ENCODE results near the gene MANBA.
"Not testable (repeated sequence)": the region's sequence is repeated elsewhere in the genome, so short reads cannot be mapped to it uniquely, and the experiment has no call there.

Gene MANBA

DNA sequence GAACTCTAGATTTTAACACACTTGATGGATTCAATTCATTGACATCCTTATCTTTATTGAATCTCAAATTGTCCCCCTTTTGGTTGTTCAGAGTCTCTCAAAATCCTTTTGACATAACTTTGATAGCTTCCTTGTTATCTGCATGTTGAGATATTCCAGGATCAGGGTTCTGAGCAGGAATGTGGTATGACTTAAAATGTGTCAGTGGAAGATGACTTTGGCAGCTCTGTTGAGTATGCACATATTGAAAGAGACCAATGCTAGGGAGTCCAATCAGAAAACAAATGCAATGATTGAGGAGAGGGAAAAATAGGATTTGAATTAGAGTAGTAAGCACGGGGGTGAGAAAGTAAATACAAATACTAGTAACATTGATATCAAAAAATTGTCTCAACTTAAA, 93.8 kb downstream of the MANBA start:
- no peak for DNase-seq

- no peak for DNase-seq
Observed at GRCh38 chr4:102665527-102665926, 95.2 kb downstream of the MANBA start.

DNA sequence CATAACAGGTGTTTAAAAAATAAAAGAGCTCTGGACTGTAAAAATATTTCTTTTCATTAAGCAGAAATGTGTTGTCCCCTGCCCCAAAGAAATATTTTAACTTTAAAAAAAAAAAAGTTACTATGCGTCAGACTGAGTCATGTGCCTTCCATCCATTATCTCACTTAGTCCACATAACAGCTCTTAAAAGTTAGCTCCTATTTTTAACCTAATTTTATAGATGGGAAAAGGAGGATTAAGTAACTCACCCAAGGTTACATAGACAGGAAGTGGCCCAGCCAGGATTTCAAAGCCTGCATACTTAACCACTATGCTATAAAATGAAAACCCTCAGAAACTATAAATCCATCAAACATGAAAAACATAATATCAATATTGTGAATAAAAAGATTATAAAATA, 97.7 kb downstream of the MANBA start:
- no peak for DNase-seq

- no peak for DNase-seq
Observed at GRCh38 chr4:102657206-102657605, 103.6 kb downstream of the MANBA start.

DNA sequence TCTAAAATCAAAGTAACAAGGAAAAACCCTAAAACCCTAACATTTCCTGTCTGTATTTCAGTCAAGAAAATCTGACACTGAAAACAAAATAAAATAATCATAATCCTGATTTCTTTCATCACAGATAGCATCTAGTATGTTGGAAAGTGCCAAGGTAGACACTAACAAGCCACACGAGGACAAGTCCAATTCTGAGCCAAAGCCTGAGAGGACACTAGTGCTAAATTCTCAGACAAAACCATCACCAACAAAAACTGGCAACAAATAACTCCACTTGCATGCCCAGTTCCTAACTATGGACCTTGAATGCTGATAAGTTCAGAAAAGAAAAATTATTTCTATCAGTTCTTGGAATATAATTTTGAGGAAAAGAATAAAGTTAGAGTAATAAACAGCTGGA, 113.7 kb downstream of the MANBA start:
- no peak for DNase-seq

DNA sequence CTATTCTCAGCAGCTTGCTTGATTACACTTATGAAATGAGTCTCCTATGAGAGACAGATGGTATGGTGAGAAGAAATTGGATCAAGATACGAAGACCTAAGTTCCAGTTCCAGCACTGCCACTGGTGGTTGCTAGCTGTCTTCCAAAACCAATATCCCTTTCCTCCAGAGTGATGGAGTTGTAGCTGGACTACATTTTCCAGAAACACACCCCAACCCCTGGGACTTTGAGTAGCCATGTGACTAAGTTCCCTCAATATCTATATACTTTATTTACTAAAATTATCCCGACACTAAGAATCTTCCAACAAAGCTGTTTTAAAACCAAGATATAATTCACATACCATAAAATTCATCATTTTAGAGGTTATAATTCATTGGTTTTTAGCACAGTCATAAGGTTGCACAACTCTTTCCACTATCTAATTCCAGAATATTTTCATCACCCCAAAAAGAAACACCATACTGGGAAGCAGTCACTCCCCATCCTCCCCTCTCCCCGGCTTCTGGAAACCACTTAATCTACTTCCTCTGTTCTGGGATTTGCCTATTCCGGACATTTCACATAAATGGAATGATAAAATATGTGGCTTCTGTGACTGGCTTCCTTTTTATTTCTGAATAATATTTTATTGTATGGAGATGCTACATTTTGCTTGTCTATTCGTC, 118.0 kb downstream of the MANBA start:
- no peak for DNase-seq

DNA sequence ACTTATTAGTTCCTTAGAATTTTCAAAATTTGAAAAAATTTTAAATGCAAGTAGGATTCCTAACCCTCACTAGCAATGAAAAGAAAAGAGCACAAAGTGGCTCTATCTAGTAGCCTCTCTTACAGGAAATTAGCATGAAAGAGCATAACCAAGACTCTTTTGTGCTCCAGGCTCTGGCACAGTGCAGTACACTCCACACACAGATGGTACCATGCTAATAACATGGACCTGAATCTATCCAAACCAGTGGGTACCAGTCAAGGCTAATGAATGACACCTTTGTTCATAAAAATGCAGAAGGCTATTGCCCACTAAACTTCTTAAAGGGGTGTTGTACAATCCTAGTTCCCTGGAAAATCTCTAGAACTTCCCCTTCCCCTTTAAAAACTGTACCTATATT, 119.0 kb downstream of the MANBA start:
- DNase-seq = no peak

- no peak for DNase-seq
Observed at GRCh38 chr4:102640669-102641068, 120.1 kb downstream of the MANBA start.

DNA sequence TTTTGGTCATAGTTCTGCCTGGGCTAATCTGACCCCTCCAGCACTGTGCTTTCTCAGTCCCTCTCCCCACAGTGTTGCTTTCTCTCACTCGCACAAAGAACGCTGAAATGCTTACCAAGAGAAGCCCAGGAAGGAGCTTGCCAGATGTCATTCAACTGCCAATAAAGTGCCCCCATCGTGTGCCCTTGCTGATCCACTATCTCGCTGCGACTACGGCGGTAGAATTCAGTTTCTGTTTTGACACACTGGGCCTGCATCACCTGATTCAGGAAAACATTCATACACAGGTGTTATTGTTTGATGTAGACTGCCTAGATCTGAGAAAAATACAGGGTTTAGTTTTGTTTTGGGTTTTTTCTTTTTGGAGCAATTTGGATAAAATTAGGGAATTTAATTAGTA, 121.2 kb downstream of the MANBA start:
- no peak for DNase-seq

DNA sequence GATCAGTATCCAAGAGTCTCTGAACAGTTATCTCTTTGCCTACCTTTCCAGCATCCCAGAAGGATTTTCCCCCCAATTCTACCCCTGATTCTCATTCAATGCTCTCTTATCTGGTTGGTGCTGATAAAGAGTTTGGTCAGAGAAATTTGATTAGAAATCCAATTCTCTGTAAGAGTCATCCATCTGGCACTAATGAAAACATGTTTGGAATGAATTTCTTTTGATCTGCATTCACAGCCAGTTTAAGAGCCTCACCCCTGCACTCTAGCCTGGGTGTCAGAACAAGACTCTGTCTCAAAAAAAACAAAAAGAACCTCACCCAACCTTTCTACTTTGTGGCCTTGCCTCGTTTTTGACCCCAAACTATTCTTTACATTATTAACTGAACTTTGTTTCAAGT, 122.1 kb downstream of the MANBA start:
- DNase-seq = no peak

GRCh38 chr4:102637391-102637790, 123.4 kb downstream of the MANBA start:
- no peak for DNase-seq

GRCh38 chr4:102633100-102633499, 127.7 kb downstream of the MANBA start:
- no peak for DNase-seq

- no peak for DNase-seq
Observed at GRCh38 chr4:102632241-102633065, 128.3 kb downstream of the MANBA start.

DNA sequence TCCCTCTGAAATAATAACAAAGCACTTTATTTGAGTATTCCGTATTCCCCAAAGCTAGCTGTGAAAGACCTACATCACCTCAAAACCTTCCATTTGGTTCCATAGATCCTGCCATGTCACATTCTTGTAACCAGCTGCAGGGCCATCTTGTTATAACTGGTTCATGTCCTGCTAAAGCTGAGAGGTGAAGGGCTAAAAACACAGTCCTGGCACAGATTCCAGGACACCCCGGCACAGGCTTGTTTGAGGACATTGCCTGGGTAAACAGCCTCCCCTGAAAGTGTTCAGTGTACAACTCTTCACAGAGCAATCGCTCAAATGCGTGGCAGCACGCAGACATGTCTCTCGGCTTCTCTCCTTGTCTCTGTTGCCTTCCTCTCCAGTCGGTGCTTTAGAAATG, 129.2 kb downstream of the MANBA start:
- DNase-seq = no peak

DNA sequence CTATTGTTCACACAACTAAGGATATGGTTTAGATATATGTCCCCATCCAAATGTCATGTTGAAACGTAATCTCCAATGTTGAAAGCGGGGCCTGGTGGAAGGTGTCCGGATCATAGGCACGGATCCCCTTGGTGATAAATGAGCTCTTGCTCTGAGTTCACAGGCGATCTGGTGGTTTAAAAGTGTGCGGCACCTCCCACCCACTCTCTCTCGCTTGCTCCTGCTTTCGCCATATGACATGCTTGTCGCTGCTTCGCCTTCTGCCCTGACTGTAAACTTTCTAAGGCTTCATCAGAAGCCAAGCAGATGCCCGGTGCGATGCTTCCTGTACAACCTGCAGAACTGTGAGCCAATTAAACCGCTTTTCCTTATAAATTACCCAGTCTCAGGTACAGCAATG, 131.1 kb downstream of the MANBA start:
- no peak for DNase-seq

- DNase-seq = peak; percentile 70
Observed at GRCh38 chr4:102627831-102628523, 132.8 kb downstream of the MANBA start.

DNA sequence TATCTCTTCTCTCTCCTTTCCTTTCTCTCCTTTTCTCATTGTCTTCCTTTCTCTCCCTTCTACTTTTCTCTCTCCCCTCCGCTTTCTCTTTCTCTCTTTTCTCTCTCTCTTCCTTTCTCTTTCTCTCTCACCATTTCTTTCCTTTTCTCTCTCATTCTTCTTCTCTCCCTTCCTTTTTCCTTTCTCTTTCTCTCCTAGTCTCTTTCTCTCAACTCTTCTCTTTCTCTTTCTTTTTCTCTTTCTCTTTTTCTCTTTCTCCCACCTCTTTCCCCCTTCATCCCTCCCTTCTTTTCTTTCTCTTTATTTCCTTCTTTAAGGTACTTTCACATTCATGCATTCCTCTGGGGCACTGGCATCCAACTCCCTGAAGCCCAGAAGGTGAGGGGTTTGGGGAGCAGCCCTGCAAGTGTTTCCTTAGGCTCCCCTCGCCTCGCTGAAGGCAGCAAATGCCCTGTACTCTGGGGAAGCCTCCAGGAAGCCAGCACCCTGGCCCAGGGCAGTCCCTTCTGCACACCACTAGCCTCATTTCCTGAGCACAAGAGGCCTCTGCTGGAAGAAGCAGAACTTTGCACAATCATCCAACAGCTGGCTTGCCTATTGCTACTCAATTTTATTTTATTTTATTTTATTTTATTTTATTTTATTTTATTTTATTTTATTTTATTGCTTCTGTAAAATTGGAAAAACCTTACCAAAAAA, 135.4 kb downstream of the MANBA start:
- peak; percentile 77 for DNase-seq

DNA sequence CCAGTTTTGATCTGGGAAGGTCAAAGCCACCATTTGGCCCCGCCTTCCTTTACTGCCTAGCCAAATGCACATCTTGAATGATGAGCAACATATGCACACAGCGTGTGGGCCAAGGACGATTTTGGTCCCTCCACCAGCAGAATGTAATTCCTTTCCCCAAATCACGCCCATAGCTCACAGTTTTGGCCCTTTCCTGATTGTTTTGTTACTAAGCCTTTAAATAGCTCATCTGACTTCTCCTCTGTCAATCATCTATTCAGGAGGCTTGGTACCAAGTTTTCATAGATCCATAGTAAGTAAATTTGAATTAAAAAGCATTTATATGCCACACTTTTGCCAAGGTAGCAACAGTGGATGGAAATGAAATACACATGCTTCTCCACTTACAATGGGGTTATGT, 136.3 kb downstream of the MANBA start:
- DNase-seq = no peak

GRCh38 chr4:102623622-102624021, 137.1 kb downstream of the MANBA start:
- DNase-seq = no peak

GRCh38 chr4:102620697-102621497, 139.9 kb downstream of the MANBA start:
- DNase-seq = peak; percentile 26

GRCh38 chr4:102619776-102620631, 140.8 kb downstream of the MANBA start:
- not testable (repeated sequence) for DNase-seq

Data from activated CD4-positive, alpha-beta T cell treated with anti-CD3 and anti-CD28 coated beads, Interleukin-2, Interleukin-6, amounts not matched to agents 100 ng/mL and 50 ng/mL, durations not matched to agents 16 hours and 8 hours (primary cell).